ENCODE data around the gene BAAT.

The BAAT gene

GRCh38 chr9:101326035-101326434 is 58.8 kb downstream of the BAAT start:
- TF ChIP-seq LEF1 (IDR thresholded peaks at IDR 0.05; ENCODE audit: borderline replicate concordance) (no peak), BHLHE40 (IDR thresholded peaks at IDR 0.05; ENCODE audit: borderline replicate concordance) (no peak), ELF4 (IDR thresholded peaks at IDR 0.05) (no peak), PKNOX1 (IDR thresholded peaks at IDR 0.05) (no peak), NFRKB (IDR thresholded peaks at IDR 0.05) (no peak), HDGF (IDR thresholded peaks at IDR 0.05; ENCODE audit: borderline replicate concordance) (no peak), FOXA1 (IDR thresholded peaks at IDR 0.05) (no peak), CTBP1 (IDR thresholded peaks at IDR 0.05; ENCODE audit: borderline replicate concordance) (no peak), L3MBTL2 (conservative IDR thresholded peaks at IDR 0.05) (no peak)
- POLR2A ChIA-PET = no interaction called here
- CTCF ChIA-PET = no interaction called here
- no peak for DNase-seq (ENCODE audit: extremely low spot score)

- CTCF ChIA-PET = no interaction called here
- TF ChIP-seq NFRKB (IDR thresholded peaks at IDR 0.05) (no peak), L3MBTL2 (conservative IDR thresholded peaks at IDR 0.05) (no peak), LEF1 (IDR thresholded peaks at IDR 0.05; ENCODE audit: borderline replicate concordance) (no peak), FOXM1 (IDR thresholded peaks at IDR 0.05; ENCODE audit: borderline replicate concordance) (no peak), FOXA1 (IDR thresholded peaks at IDR 0.05) (no peak), TARDBP (IDR thresholded peaks at IDR 0.05) (no peak), ARNT (IDR thresholded peaks at IDR 0.05) (no peak), SP1 (IDR thresholded peaks at IDR 0.05) (no peak), HDGF (IDR thresholded peaks at IDR 0.05; ENCODE audit: borderline replicate concordance) (no peak), ZNF384 (IDR thresholded peaks at IDR 0.05) (no peak), ELF4 (IDR thresholded peaks at IDR 0.05) (no peak), PKNOX1 (IDR thresholded peaks at IDR 0.05) (no peak), FOXK2 (IDR thresholded peaks at IDR 0.05) (no peak), BHLHE40 (IDR thresholded peaks at IDR 0.05; ENCODE audit: borderline replicate concordance) (no peak), SUZ12 (IDR thresholded peaks at IDR 0.05) (no peak)
- POLR2A ChIA-PET = interaction anchor here (0.6 kb wide), 1 partner anchor 605 kb away, joined by 5 read pairs; no protein-coding TSS in a partner anchor
- no peak for DNase-seq (ENCODE audit: extremely low spot score)
These were observed 59.8 kb downstream of the BAAT start for GRCh38 chr9:101325053-101325452.

- ChIA-PET CTCF (no interaction called here), POLR2A (interaction anchor here (0.6 kb wide), 1 partner anchor 605 kb away, joined by 5 read pairs; no protein-coding TSS in a partner anchor)
- DNase-seq (ENCODE audit: extremely low spot score) = no peak
- TF ChIP-seq BHLHE40 (IDR thresholded peaks at IDR 0.05; ENCODE audit: borderline replicate concordance) (no peak), ZNF384 (IDR thresholded peaks at IDR 0.05) (no peak), FOXM1 (IDR thresholded peaks at IDR 0.05; ENCODE audit: borderline replicate concordance) (no peak), L3MBTL2 (conservative IDR thresholded peaks at IDR 0.05) (no peak), SP1 (IDR thresholded peaks at IDR 0.05) (no peak), FOXK2 (IDR thresholded peaks at IDR 0.05) (no peak), PKNOX1 (IDR thresholded peaks at IDR 0.05) (no peak), CTBP1 (IDR thresholded peaks at IDR 0.05; ENCODE audit: borderline replicate concordance) (no peak), NFRKB (IDR thresholded peaks at IDR 0.05) (no peak), HDGF (IDR thresholded peaks at IDR 0.05; ENCODE audit: borderline replicate concordance) (no peak), ARNT (IDR thresholded peaks at IDR 0.05) (no peak)
These were observed 60.5 kb downstream of the BAAT start for GRCh38 chr9:101324245-101324804.

- CTCF ChIA-PET = no interaction called here
- POLR2A ChIA-PET = no interaction called here
- TF ChIP-seq LEF1 (IDR thresholded peaks at IDR 0.05; ENCODE audit: borderline replicate concordance) = no peak
- TF ChIP-seq NFRKB (IDR thresholded peaks at IDR 0.05) = no peak
- TF ChIP-seq L3MBTL2 (conservative IDR thresholded peaks at IDR 0.05) = no peak
- no peak for DNase-seq (ENCODE audit: extremely low spot score)
These were observed 61.7 kb downstream of the BAAT start for GRCh38 chr9:101323129-101323528.

- no peak for DNase-seq (ENCODE audit: extremely low spot score)
- ChIA-PET CTCF (no interaction called here), POLR2A (no interaction called here)
- TF ChIP-seq ZNF384 (IDR thresholded peaks at IDR 0.05) (no peak), TARDBP (IDR thresholded peaks at IDR 0.05) (no peak), BHLHE40 (IDR thresholded peaks at IDR 0.05; ENCODE audit: borderline replicate concordance) (no peak), SP1 (IDR thresholded peaks at IDR 0.05) (no peak), LEF1 (IDR thresholded peaks at IDR 0.05; ENCODE audit: borderline replicate concordance) (no peak), ARNT (IDR thresholded peaks at IDR 0.05) (no peak), FOXM1 (IDR thresholded peaks at IDR 0.05; ENCODE audit: borderline replicate concordance) (no peak), FOXA1 (IDR thresholded peaks at IDR 0.05) (no peak), FOXK2 (IDR thresholded peaks at IDR 0.05) (no peak), SUZ12 (IDR thresholded peaks at IDR 0.05) (no peak), ELF4 (IDR thresholded peaks at IDR 0.05) (no peak), NFRKB (IDR thresholded peaks at IDR 0.05) (no peak), L3MBTL2 (conservative IDR thresholded peaks at IDR 0.05) (no peak), PKNOX1 (IDR thresholded peaks at IDR 0.05) (no peak), CTBP1 (IDR thresholded peaks at IDR 0.05; ENCODE audit: borderline replicate concordance) (no peak), HDGF (IDR thresholded peaks at IDR 0.05; ENCODE audit: borderline replicate concordance) (no peak)
These were observed 67.1 kb downstream of the BAAT start for GRCh38 chr9:101317735-101318134.

GRCh38 chr9:101315112-101315450 is 69.7 kb downstream of the BAAT start:
- CTCF ChIA-PET = no interaction called here
- DNase-seq (ENCODE audit: extremely low spot score) = no peak
- POLR2A ChIA-PET = no interaction called here
- TF ChIP-seq L3MBTL2 (conservative IDR thresholded peaks at IDR 0.05) (no peak), LEF1 (IDR thresholded peaks at IDR 0.05; ENCODE audit: borderline replicate concordance) (no peak), SUZ12 (IDR thresholded peaks at IDR 0.05) (no peak), FOXK2 (IDR thresholded peaks at IDR 0.05) (no peak), PKNOX1 (IDR thresholded peaks at IDR 0.05) (no peak), ARNT (IDR thresholded peaks at IDR 0.05) (no peak), BHLHE40 (IDR thresholded peaks at IDR 0.05; ENCODE audit: borderline replicate concordance) (no peak), SP1 (IDR thresholded peaks at IDR 0.05) (no peak), HDGF (IDR thresholded peaks at IDR 0.05; ENCODE audit: borderline replicate concordance) (no peak), FOXM1 (IDR thresholded peaks at IDR 0.05; ENCODE audit: borderline replicate concordance) (no peak), NFRKB (IDR thresholded peaks at IDR 0.05) (no peak), ELF4 (IDR thresholded peaks at IDR 0.05) (no peak), CTBP1 (IDR thresholded peaks at IDR 0.05; ENCODE audit: borderline replicate concordance) (no peak), FOXA1 (IDR thresholded peaks at IDR 0.05) (no peak), ZNF384 (IDR thresholded peaks at IDR 0.05) (no peak), TARDBP (IDR thresholded peaks at IDR 0.05) (no peak)

All from HEK293T (cell line).